HepG2 (cell line): Measurements from ENCODE around the gene TAP1.

Experiments
- CTCF ChIP-seq: sonication (generic); formaldehyde crosslinking; IDR thresholded peaks from 2 replicates; pipeline ENCODE4 v1.5.0; 2020; ENCODE audit warnings: mild to moderate bottlenecking, missing genetic modification reagents, moderate library complexity
- TEAD2 ChIP-seq: sonication (generic); formaldehyde crosslinking; IDR thresholded peaks from 2 replicates; pipeline ENCODE4 v1.9.0; 2021; ENCODE audit warnings: missing genetic modification reagents
- ZBTB14 ChIP-seq: sonication (generic); formaldehyde crosslinking; IDR thresholded peaks from 2 replicates; pipeline ENCODE4 v1.4.0; 2020; ENCODE audit warnings: missing genetic modification reagents

GRCh38 chr6:32857156-32857891, 3.8 kb upstream of the TAP1 start:
- TF ChIP-seq TEAD2 (CRISPR knock-in tag) (no peak), CTCF (CRISPR knock-in tag) (no peak), ZBTB14 (CRISPR knock-in tag) (no peak)
